HepG2 (cell line): ENCODE data around the gene KRTAP12-1. TPM values are rescaled to one million over a fixed set of nuclear protein-coding genes. Genes with fewer than 3 reads are reported as not detected.

Experiments
- CBX1 ChIP-seq: IDR thresholded peaks from one replicate; pipeline ENCODE4 v1.6.1; 2016; ENCODE audit warnings: antibody characterized with exemption, low read depth
- DRAP1 ChIP-seq: IDR thresholded peaks from 2 replicates; pipeline ENCODE4 v1.6.1; 2016; ENCODE audit warnings: missing genetic modification reagents, missing compliant biosample characterization
- GTF3A ChIP-seq: sonication (generic); formaldehyde crosslinking; conservative IDR thresholded peaks from 2 replicates; pipeline ENCODE4 v1.4.0; 2020; ENCODE audit warnings: mild to moderate bottlenecking, missing genetic modification reagents
- NR3C1 ChIP-seq: sonication (generic); formaldehyde crosslinking; IDR thresholded peaks from 2 replicates; pipeline ENCODE4 v1.4.0; 2020; ENCODE audit warnings: missing genetic modification reagents
- PAX8 ChIP-seq: sonication (generic); formaldehyde crosslinking; IDR thresholded peaks from 2 replicates; pipeline ENCODE4 v1.8.0; 2022; ENCODE audit warnings: mild to moderate bottlenecking, missing genetic modification reagents, borderline replicate concordance
- RARA ChIP-seq: IDR thresholded peaks from 2 replicates; pipeline ENCODE4 v1.6.1; 2016; ENCODE audit warnings: missing genetic modification reagents, missing compliant biosample characterization
- SETDB1 ChIP-seq: sonication (generic); formaldehyde crosslinking; IDR thresholded peaks from 2 replicates; pipeline ENCODE4 v1.5.1; 2020; ENCODE audit warnings: missing genetic modification reagents, mild to moderate bottlenecking, borderline replicate concordance
- TAF15 ChIP-seq: fragments of 200-400 bp; formaldehyde crosslinking; IDR thresholded peaks from one replicate; pipeline ENCODE4 v1.6.1; 2018; ENCODE audit warnings: mild to moderate bottlenecking, low read depth, low read length; ENCODE audit not compliant: poor library complexity, severe bottlenecking
- TBP ChIP-seq: sonication (generic); formaldehyde crosslinking; IDR thresholded peaks from 2 replicates; pipeline ENCODE4 v1.5.0; 2020; ENCODE audit warnings: missing genetic modification reagents
- TCF7 ChIP-seq: sonication (generic); IDR thresholded peaks from 2 replicates; pipeline ENCODE4 v1.6.1; 2016; ENCODE audit warnings: antibody characterized with exemption, low read depth
- TEAD3 ChIP-seq: optimal IDR thresholded peaks from 2 replicates; pipeline ENCODE3; 2016; ENCODE audit warnings: borderline replicate concordance
- TGIF2 ChIP-seq: IDR thresholded peaks from 2 replicates; pipeline ENCODE4 v1.6.1; 2016; ENCODE audit warnings: control low read depth, missing compliant biosample characterization
- ZC3H13 ChIP-seq: sonication (generic); formaldehyde crosslinking; IDR thresholded peaks from 2 replicates; pipeline ENCODE4 v1.8.1; 2023; ENCODE audit warnings: mild to moderate bottlenecking, missing genetic modification reagents, moderate library complexity
- ZFP82 ChIP-seq: sonication (generic); formaldehyde crosslinking; IDR thresholded peaks from 2 replicates; pipeline ENCODE4 v1.5.1; 2020; ENCODE audit warnings: mild to moderate bottlenecking, missing genetic modification reagents, borderline replicate concordance
- ZIK1 ChIP-seq: sonication (generic); formaldehyde crosslinking; IDR thresholded peaks from 2 replicates; pipeline ENCODE4 v1.5.0; 2020; ENCODE audit warnings: mild to moderate bottlenecking, low read depth, missing genetic modification reagents, borderline replicate concordance
- ZMYM4 ChIP-seq: sonication (generic); formaldehyde crosslinking; IDR thresholded peaks from 2 replicates; pipeline ENCODE4 v1.8.1; 2023; ENCODE audit warnings: mild to moderate bottlenecking, missing genetic modification reagents
- ZNF138 ChIP-seq: sonication (generic); formaldehyde crosslinking; IDR thresholded peaks from 2 replicates; pipeline ENCODE4 v1.5.0; 2020; ENCODE audit warnings: mild to moderate bottlenecking, low read depth, missing genetic modification reagents
- ZNF562 ChIP-seq: sonication (generic); formaldehyde crosslinking; IDR thresholded peaks from 2 replicates; pipeline ENCODE4 v1.8.0; 2022; ENCODE audit warnings: missing genetic modification reagents, borderline replicate concordance
- ZNF616 ChIP-seq: sonication (generic); formaldehyde crosslinking; IDR thresholded peaks from 2 replicates; pipeline ENCODE4 v1.5.0; 2020; ENCODE audit warnings: low read depth, mild to moderate bottlenecking, missing genetic modification reagents
- ZNF784 ChIP-seq: sonication (generic); formaldehyde crosslinking; IDR thresholded peaks from 2 replicates; pipeline ENCODE4 v1.5.1; 2020; ENCODE audit warnings: missing genetic modification reagents, mild to moderate bottlenecking, borderline replicate concordance
- ZNF800 ChIP-seq: sonication (generic); formaldehyde crosslinking; IDR thresholded peaks from 2 replicates; pipeline ENCODE4 v1.4.0; 2020; ENCODE audit warnings: missing genetic modification reagents
- polyA plus RNA-seq, 8 experiments: library from polyadenylated mRNA; depleted of rRNA in 3 of 8; stranded (reverse) in 7 of 8; unstranded in 1 of 8; fragments of >200 nt; fragmentation: Illumina TruSeq in 4 of 8; extraction: Trizol in 4 of 8; gene quantifications; 2 replicates each; pipeline versions ENCODE4 v1.2.1 to v1.2.3, GENCODE V29; 2011 to 2016; ENCODE audit warnings: low read depth in 4 of 8, missing spikeins in 1 of 8, mixed read lengths in 1 of 8; ENCODE audit not compliant: insufficient read depth in 1 of 8
- total RNA-seq, 5 experiments: library from RNA; depleted of rRNA; stranded (reverse); fragments of >200 nt; fragmentation: Illumina TruSeq; extraction: Trizol; gene quantifications; 2 replicates each; pipeline ENCODE4 v1.2.3, GENCODE V29; 2016; ENCODE audit warnings: low read depth in 1 of 5
- TF ChIP-seq, protein P1 (sequence below): sonication (generic); formaldehyde crosslinking; IDR thresholded peaks from 2 replicates; pipeline ENCODE4 v1.5.1; 2020; ENCODE audit warnings: mild to moderate bottlenecking, missing genetic modification reagents, moderate library complexity

KRTAP12-1 gene
- total and polyA plus RNA-seq, 2 of the 13 experiments (the other 11 are each of a cell fraction or from before 2014, with no cell fraction given) = not detected

DNA sequence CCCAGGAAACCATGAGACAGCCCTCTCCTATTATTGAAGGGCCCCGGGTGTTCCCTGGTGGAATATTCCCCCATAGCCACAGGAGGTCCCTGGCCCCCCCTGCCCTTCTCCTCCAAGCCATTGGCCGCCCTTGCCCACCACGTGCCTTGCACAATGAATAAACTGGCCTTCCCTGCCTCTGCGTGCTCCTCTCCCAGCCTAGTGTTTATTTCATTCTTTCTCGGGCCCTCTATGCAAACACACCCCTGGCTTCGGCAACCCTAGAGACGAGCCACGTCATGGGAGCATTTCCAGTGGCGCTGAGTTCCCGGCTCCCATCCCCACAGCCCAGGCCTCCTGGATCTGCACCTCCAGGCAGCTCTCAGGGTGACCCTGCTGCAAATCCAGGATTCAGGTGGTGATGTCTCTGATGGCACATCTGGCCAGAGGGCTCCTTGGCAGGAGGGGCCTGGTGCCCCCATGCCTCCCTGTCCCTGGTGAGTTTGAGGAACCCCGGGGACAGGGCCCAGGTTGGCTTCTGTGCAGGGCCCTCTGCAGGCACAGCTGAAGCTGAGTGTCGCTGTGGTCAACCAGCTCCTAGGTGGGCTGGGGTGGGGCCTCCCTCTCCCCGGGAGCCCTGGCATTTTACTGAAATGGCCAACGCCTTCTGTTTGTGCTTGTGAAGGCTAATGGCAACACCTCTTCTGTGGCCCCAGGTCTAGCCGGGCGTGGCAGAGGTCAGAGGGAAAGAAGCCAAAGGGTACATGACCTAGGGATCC, 21.2 kb upstream of the KRTAP12-1 start (continued):
- no peak for TF ChIP-seq CBX1
- TF ChIP-seq ZNF562 (CRISPR knock-in tag) = no peak
- TF ChIP-seq ZFP82 = no peak
- TF ChIP-seq DRAP1 = peak; percentile 37; the same call in 1 of the 2 replicates
- TF ChIP-seq GTF3A = no peak
- TF ChIP-seq ZMYM4 = peak; percentile 46; the same call in 1 of the 2 replicates
- peak; percentile 74 for TF ChIP-seq RARA
- TF ChIP-seq TAF15 = no peak
- no peak for TF ChIP-seq TCF7
- TF ChIP-seq ZNF784 (CRISPR knock-in tag) = no peak
- no peak for TF ChIP-seq ZNF616
- TF ChIP-seq ZC3H13 (CRISPR knock-in tag) = no peak
- TF ChIP-seq TBP = no peak
- no peak for TF ChIP-seq TEAD3 (CRISPR knock-in tag)
- TF ChIP-seq TGIF2 (CRISPR knock-in tag) = no peak
- no peak; the same call in 1 of the 2 replicates for TF ChIP-seq ZIK1 (CRISPR knock-in tag)
- TF ChIP-seq PAX8 (CRISPR knock-in tag) = no peak
- TF ChIP-seq SETDB1 (CRISPR knock-in tag) = peak; percentile 70; the same call in 1 of the 2 replicates
- TF ChIP-seq ZNF800 = no peak
- no peak for TF ChIP-seq NR3C1 (CRISPR knock-in tag)
- TF ChIP-seq ZNF138 = no peak
- TF ChIP-seq, protein P1, sequence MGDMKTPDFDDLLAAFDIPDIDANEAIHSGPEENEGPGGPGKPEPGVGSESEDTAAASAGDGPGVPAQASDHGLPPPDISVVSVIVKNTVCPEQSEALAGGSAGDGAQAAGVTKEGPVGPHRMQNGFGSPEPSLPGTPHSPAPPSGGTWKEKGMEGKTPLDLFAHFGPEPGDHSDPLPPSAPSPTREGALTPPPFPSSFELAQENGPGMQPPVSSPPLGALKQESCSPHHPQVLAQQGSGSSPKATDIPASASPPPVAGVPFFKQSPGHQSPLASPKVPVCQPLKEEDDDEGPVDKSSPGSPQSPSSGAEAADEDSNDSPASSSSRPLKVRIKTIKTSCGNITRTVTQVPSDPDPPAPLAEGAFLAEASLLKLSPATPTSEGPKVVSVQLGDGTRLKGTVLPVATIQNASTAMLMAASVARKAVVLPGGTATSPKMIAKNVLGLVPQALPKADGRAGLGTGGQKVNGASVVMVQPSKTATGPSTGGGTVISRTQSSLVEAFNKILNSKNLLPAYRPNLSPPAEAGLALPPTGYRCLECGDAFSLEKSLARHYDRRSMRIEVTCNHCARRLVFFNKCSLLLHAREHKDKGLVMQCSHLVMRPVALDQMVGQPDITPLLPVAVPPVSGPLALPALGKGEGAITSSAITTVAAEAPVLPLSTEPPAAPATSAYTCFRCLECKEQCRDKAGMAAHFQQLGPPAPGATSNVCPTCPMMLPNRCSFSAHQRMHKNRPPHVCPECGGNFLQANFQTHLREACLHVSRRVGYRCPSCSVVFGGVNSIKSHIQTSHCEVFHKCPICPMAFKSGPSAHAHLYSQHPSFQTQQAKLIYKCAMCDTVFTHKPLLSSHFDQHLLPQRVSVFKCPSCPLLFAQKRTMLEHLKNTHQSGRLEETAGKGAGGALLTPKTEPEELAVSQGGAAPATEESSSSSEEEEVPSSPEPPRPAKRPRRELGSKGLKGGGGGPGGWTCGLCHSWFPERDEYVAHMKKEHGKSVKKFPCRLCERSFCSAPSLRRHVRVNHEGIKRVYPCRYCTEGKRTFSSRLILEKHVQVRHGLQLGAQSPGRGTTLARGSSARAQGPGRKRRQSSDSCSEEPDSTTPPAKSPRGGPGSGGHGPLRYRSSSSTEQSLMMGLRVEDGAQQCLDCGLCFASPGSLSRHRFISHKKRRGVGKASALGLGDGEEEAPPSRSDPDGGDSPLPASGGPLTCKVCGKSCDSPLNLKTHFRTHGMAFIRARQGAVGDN (CRISPR knock-in tag) = peak; percentile 99
